ENCODE data around the gene WRAP73. TPM values are rescaled to one million over a fixed set of nuclear protein-coding genes. Genes with fewer than 3 reads are reported as not detected.
"Not testable (repeated sequence)": the region's sequence is repeated elsewhere in the genome, so short reads cannot be mapped to it uniquely, and the experiment has no call there.

Gene WRAP73
- total and polyA plus RNA-seq, 3 experiments from 2014 or later: 26.1 to 33.8 (median 30.7) TPM

DNA sequence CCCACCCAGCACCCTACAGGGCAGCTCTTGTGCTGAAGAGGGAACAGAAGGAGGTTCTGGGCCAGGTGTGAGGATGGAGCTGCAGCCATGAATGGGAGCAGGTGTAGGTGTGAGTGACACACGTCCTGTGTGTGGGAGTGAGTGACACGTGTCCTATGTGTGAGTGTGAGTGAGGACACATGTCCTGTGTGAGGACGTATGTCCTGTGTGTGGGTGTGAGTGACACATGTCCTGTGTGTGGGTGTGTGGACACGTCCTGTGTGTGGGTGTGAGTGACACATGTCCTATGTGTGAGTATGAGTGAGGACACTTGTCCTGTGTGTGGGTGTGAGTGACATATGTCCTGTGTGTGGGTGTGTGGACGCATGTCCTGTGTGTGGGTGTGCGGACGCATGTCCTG lies 65.0 kb downstream of the WRAP73 start:
- no peak for DNase-seq
- Histone ChIP-seq H3K4me3 (ENCODE audit: low read length) (no peak overlapping the region), H3K27ac (ENCODE audit: low read depth, low read length) (no peak overlapping the region), H3K27me3 (ENCODE audit: insufficient read depth, low read length, poor library complexity, severe bottlenecking) (no peaks in the 10 kb centered on the region), H3K36me3 (ENCODE audit: insufficient read depth, low read length) (no peaks in the 10 kb centered on the region), H3K4me1 (ENCODE audit: insufficient read depth, low read length) (no peaks in the 10 kb centered on the region), H3K9me3 (ENCODE audit: low read length) (no peaks in the 10 kb centered on the region)
- H3K9me3 Mint-ChIP-seq: no peaks in the 10 kb centered on the region
- ChIA-PET CTCF (no interaction called here), POLR2A (no interaction called here)
- no peak overlapping the region for H3K4me3 Mint-ChIP-seq
- H3K36me3 Mint-ChIP-seq: no peaks in the 10 kb centered on the region
- no peak overlapping the region for H3K27ac Mint-ChIP-seq
- H3K4me1 Mint-ChIP-seq: no peaks in the 10 kb centered on the region
- H3K27me3 Mint-ChIP-seq: peaks cover 0 to 2% of the 10 kb centered on the region in 2 donors

DNA sequence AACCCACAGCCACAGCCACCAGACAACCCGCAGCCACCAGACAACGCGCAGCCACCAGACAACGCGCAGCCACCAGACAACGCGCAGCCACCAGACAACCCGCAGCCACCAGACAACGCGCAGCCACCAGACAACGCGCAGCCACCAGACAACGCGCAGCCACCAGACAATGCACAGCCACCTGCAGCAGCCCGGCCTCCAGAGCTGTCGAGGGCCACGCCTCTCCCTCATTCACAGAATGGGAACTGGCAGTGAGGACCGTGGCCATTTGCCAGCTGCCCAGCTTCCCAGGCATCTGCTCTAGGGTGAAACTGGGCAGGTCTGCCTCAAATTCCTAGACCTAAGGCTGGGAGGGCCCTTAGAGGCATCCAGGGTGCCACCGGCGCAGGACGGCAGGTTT lies 66.2 kb downstream of the WRAP73 start:
- H3K27ac ChIP-seq (ENCODE audit: low read depth, low read length); H3K4me1 ChIP-seq (ENCODE audit: insufficient read depth, low read length); CTCF ChIA-PET; DNase-seq; H3K4me1 Mint-ChIP-seq; H3K36me3 Mint-ChIP-seq; H3K27me3 Mint-ChIP-seq; H3K27ac Mint-ChIP-seq; H3K9me3 Mint-ChIP-seq; H3K27me3 ChIP-seq (ENCODE audit: insufficient read depth, low read length, poor library complexity, severe bottlenecking); POLR2A ChIA-PET; H3K36me3 ChIP-seq (ENCODE audit: insufficient read depth, low read length); H3K4me3 ChIP-seq (ENCODE audit: low read length); H3K9me3 ChIP-seq (ENCODE audit: low read length); H3K4me3 Mint-ChIP-seq: not testable (repeated sequence)

DNA sequence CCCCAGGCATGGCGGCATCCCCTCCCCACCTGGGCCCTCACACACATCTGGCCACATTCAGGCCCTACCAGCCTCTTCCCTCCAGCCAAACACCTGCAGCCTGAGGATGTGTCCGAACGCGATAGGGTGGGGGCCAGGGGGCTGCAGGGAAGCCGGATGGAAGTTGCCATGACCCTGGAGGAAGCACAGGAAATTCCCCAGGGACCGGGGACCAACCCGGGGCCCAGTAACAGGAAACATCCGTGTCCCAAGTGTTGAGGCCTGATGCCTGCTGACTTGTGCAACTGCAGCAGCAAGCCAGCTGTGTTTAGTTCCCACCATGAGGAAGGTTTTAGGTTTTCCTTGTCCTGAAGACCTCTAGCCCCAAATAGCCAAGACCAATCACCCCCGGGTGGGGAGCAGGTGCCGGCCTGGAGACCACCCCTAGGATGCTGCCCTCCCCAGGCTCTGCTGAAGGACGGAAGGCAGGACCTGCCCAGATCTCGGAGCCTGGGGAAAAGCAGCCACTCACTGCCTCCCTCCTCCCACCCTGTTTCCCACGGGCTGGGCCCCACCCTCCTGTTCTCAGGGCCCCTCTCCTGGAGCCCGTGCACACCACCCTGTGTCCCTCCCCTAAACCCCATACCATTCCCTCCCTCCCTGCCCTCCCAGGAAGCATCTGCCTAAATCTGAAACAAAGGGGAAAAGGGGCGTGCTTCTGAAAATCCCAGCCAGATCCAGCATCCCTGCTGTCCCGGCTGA lies 68.4 kb downstream of the WRAP73 start:
- CTCF ChIA-PET: no interaction called here
- no peaks in the 10 kb centered on the region for H3K36me3 ChIP-seq (ENCODE audit: insufficient read depth, low read length)
- no peaks in the 10 kb centered on the region for H3K4me1 ChIP-seq (ENCODE audit: insufficient read depth, low read length)
- H3K4me3 Mint-ChIP-seq: no peak overlapping the region
- H3K4me1 Mint-ChIP-seq: no peaks in the 10 kb centered on the region
- H3K4me3 ChIP-seq (ENCODE audit: low read length): no peak overlapping the region
- no peak overlapping the region for H3K27ac ChIP-seq (ENCODE audit: low read depth, low read length)
- POLR2A ChIA-PET: no interaction called here
- H3K27me3 ChIP-seq (ENCODE audit: insufficient read depth, low read length, poor library complexity, severe bottlenecking): no peaks in the 10 kb centered on the region
- H3K9me3 Mint-ChIP-seq: no peaks in the 10 kb centered on the region
- no peaks in the 10 kb centered on the region for H3K36me3 Mint-ChIP-seq
- no peaks in the 10 kb centered on the region for H3K9me3 ChIP-seq (ENCODE audit: low read length)
- H3K27me3 Mint-ChIP-seq: no peaks in the 10 kb centered on the region
- no peak overlapping the region for H3K27ac Mint-ChIP-seq
- no peak for DNase-seq

Other genes with a start within 250 kb of the WRAP73 start
- not detected for gene ARHGEF16, start 195.4 kb downstream of the WRAP73 start, total RNA-seq
- 0.06 TPM for gene ARHGEF16, start 195.4 kb downstream of the WRAP73 start, polyA plus RNA-seq
- gene MEGF6, start 38.6 kb downstream of the WRAP73 start, total RNA-seq: 10 to 100 TPM; 10.8 to 12.0 TPM
- 3.4 TPM for gene MEGF6, start 38.6 kb downstream of the WRAP73 start, polyA plus RNA-seq
- 10 to 100 TPM; 18.9 to 21.1 TPM for gene TPRG1L, start 25.1 kb downstream of the WRAP73 start, total RNA-seq
- 47.7 TPM for gene TPRG1L, start 25.1 kb downstream of the WRAP73 start, polyA plus RNA-seq
- gene TP73, start 2.4 kb upstream of the WRAP73 start, total RNA-seq: under 1 TPM; 0.49 to 0.63 TPM
- gene TP73, start 2.4 kb upstream of the WRAP73 start, polyA plus RNA-seq: 0.20 TPM
- gene CCDC27, start 102.3 kb upstream of the WRAP73 start, total RNA-seq: not detected
- not detected for gene CCDC27, start 102.3 kb upstream of the WRAP73 start, polyA plus RNA-seq
- gene SMIM1, start 122.6 kb upstream of the WRAP73 start, total RNA-seq: 1 to 10 TPM in 1 of 2 experiments, under 1 TPM in 1; 0.80 to 1.6 TPM
- 1.1 TPM for gene SMIM1, start 122.6 kb upstream of the WRAP73 start, polyA plus RNA-seq
- 10 to 100 TPM; 42.6 to 50.5 TPM for gene LRRC47, start 146.4 kb upstream of the WRAP73 start, total RNA-seq
- gene LRRC47, start 146.4 kb upstream of the WRAP73 start, polyA plus RNA-seq: 36.9 TPM
- 10 to 100 TPM; 45.0 to 47.0 TPM for gene CEP104, start 207.1 kb upstream of the WRAP73 start, total RNA-seq
- 29.4 TPM for gene CEP104, start 207.1 kb upstream of the WRAP73 start, polyA plus RNA-seq
- gene DFFB, start 207.4 kb upstream of the WRAP73 start, total RNA-seq: 10 to 100 TPM; 10.9 to 14.6 TPM
- 8.3 TPM for gene DFFB, start 207.4 kb upstream of the WRAP73 start, polyA plus RNA-seq